GM10266 (cell line): ENCODE data around the gene ATG7.

Source experiments
- DNase-seq: peaks from one replicate; pipeline ENCODE4 v3.0.0; 2012; ENCODE audit errors: extremely low spot score
- TF ChIP-seq, protein P1 (sequence below): IDR thresholded peaks from 2 replicates; pipeline ENCODE4 v1.5.1; 2012; ENCODE audit warnings: mild to moderate bottlenecking, low read depth; ENCODE audit not compliant: control insufficient read depth, insufficient read depth; ENCODE audit errors: missing control alignments

ATG7 gene

DNA sequence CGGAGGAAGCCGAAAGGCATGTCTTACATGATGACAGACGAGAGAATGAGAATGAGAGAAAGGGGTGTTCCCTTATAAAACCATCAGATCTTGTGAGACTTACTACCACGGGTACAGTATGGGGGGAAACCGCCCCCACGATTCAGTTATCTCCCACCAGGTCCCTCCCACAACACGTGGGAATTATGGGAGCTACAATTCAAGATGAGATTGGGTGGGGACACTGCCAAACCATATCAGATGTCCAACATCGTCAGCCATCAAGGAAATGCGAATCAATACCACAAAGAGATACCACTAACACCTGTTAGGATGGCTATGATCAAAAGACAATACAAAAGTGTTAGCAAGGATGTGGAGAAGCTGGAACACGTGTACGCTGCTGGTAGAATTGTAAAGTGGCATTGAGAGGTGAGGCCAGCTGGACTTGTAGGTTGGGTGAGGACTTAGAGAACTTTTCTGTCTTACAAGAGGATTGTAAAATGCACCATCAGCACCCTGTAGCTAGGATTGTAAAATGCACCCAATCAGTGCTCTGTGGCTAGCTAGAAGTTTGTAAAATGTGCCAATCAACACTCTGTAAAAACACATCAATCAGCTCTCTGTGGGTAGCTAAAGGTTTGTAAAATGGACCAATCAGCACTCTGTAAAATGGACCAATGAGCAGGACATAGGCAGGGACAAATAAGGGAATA is 334.0 kb downstream of the ATG7 start:
- TF ChIP-seq, protein P1, sequence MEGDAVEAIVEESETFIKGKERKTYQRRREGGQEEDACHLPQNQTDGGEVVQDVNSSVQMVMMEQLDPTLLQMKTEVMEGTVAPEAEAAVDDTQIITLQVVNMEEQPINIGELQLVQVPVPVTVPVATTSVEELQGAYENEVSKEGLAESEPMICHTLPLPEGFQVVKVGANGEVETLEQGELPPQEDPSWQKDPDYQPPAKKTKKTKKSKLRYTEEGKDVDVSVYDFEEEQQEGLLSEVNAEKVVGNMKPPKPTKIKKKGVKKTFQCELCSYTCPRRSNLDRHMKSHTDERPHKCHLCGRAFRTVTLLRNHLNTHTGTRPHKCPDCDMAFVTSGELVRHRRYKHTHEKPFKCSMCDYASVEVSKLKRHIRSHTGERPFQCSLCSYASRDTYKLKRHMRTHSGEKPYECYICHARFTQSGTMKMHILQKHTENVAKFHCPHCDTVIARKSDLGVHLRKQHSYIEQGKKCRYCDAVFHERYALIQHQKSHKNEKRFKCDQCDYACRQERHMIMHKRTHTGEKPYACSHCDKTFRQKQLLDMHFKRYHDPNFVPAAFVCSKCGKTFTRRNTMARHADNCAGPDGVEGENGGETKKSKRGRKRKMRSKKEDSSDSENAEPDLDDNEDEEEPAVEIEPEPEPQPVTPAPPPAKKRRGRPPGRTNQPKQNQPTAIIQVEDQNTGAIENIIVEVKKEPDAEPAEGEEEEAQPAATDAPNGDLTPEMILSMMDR, result no peak
- DNase-seq, result no peak

DNA sequence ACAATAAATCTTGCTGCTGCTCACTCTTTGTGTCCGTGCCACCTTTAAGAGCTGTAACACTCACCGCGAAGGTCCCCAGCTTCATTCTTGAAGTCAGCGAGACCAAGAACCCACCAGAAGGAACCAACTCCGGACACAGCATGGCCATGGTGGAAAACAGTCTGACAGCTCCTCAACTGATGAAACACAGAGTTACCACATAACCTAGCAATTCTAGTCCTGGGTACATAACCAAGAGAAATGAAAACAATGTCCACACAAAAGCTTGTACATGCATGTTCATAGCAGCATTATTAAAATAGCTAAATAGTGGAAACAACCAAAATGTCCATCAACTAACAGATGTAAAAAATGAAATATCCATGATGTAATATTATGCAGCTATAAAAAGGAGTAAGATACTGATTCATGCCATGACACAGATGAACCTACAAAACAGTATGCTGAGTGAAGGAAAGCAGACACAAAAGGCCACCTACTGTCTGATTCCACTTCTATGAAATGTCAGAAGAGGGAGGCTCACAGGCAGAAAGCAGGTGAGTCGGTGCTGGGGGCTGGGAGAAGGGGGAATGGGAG is 334.8 kb downstream of the ATG7 start:
- DNase-seq, result no peak
- TF ChIP-seq, protein P1, result no peak
